IMR-90 (cell line): Measurements from ENCODE around the gene SOX8. TPM values are rescaled to one million over a fixed set of nuclear protein-coding genes. Genes with fewer than 3 reads are reported as not detected.

Experiments used
- ATAC-seq: fragments of 200-7000 bp; cut with Tn5 transposase; 2 replicates; pipeline ENCODE4 v1.9.1; 2020; ENCODE audit warnings: low read depth, mild to moderate bottlenecking, moderate library complexity
- BruUV-seq: library from RNA; stranded (reverse); fragments of 400-500 nt; replicated peaks from 2 replicates; lab custom pipeline; 2021; lab: Mats Ljungman, UMichigan
- CTCF ChIA-PET: fragments of 300-600 bp; formaldehyde crosslinking; extraction: SDS; loops from one replicate; lab custom pipeline; 2021; ENCODE audit warnings: antibody characterized with exemption; lab: Yijun Ruan, JAX
- POLR2A ChIA-PET: fragments of 300-600 bp; sonication (Branson Sonifier 250); formaldehyde crosslinking; loops from one replicate; lab custom pipeline; 2022; ENCODE audit warnings: antibody characterized with exemption; ENCODE audit not compliant: unreplicated experiment; lab: Charles Lee
- DNase-seq: peaks from one replicate; pipeline ENCODE4 v3.0.0; 2013
- H2AFZ ChIP-seq: replicated peaks from 2 replicates; pipeline ENCODE3; 2013; ENCODE audit warnings: low read length, mild to moderate bottlenecking; ENCODE audit not compliant: poor library complexity
- H2AK5ac ChIP-seq: 2 replicates; pipeline ENCODE4 v1.6.1; 2013; ENCODE audit warnings: low read depth, low read length, inconsistent platforms
- H2AK9ac ChIP-seq: replicated peaks from 2 replicates; pipeline ENCODE3; 2013; ENCODE audit warnings: mild to moderate bottlenecking, low read depth, low read length, moderate library complexity; ENCODE audit not compliant: poor library complexity
- H2BK120ac ChIP-seq: 2 replicates; pipeline ENCODE4 v1.6.1; 2013; ENCODE audit warnings: low read depth, low read length, inconsistent platforms
- H2BK15ac ChIP-seq: 3 replicates; pipeline ENCODE4 v1.6.1; 2013; ENCODE audit warnings: low read depth, low read length, inconsistent platforms
- H2BK20ac ChIP-seq: 2 replicates; pipeline ENCODE4 v1.6.1; 2013; ENCODE audit warnings: low read depth, mild to moderate bottlenecking, inconsistent platforms, low read length, moderate library complexity
- H2BK5ac ChIP-seq: 2 replicates; pipeline ENCODE4 v1.6.1; 2013; ENCODE audit warnings: mild to moderate bottlenecking, low read depth, low read length, inconsistent platforms; ENCODE audit not compliant: poor library complexity, severe bottlenecking
- H3K14ac ChIP-seq: replicated peaks from 2 replicates; pipeline ENCODE4 v1.6.1; 2013; ENCODE audit warnings: low read depth, low read length, inconsistent platforms
- H3K18ac ChIP-seq: 2 replicates; pipeline ENCODE4 v1.6.1; 2013; ENCODE audit warnings: low read depth, low read length, control low read depth
- H3K23ac ChIP-seq: 2 replicates; pipeline ENCODE4 v1.6.1; 2013; ENCODE audit warnings: low read depth, low read length, inconsistent platforms
- H3K27ac ChIP-seq: 2 replicates; pipeline ENCODE4 v1.5.1; 2013; ENCODE audit warnings: mild to moderate bottlenecking, control low read depth, low read length; ENCODE audit not compliant: insufficient read depth
- H3K27me3 ChIP-seq: 2 replicates; pipeline ENCODE4 v1.6.1; 2013; ENCODE audit warnings: low read length; ENCODE audit not compliant: control insufficient read depth, insufficient read depth
- H3K36me3 ChIP-seq: 2 replicates; pipeline ENCODE4 v1.6.1; 2013; ENCODE audit warnings: low read length, mixed read lengths; ENCODE audit not compliant: control insufficient read depth, insufficient read depth
- H3K4ac ChIP-seq: 2 replicates; pipeline ENCODE4 v1.6.1; 2013; ENCODE audit warnings: low read depth, low read length, inconsistent platforms
- H3K4me1 ChIP-seq: 2 replicates; pipeline ENCODE4 v1.6.1; 2013; ENCODE audit warnings: low read length, mixed read lengths; ENCODE audit not compliant: control insufficient read depth, insufficient read depth
- H3K4me2 ChIP-seq: 2 replicates; pipeline ENCODE4 v1.6.1; 2013; ENCODE audit warnings: low read depth, mild to moderate bottlenecking, control low read depth, low read length, moderate library complexity
- H3K4me3 ChIP-seq: 2 replicates; pipeline ENCODE4 v1.5.1; 2013; ENCODE audit warnings: low read depth, mild to moderate bottlenecking, control low read depth, low read length, moderate library complexity; ENCODE audit not compliant: insufficient read depth
- H3K56ac ChIP-seq: 2 replicates; pipeline ENCODE4 v1.6.1; 2013; ENCODE audit warnings: low read length, inconsistent platforms; ENCODE audit not compliant: insufficient read depth; ENCODE audit errors: extremely low read depth
- H3K79me1 ChIP-seq, 2 experiments: 2 replicates each; pipeline ENCODE4 v1.6.1; 2013; ENCODE audit warnings: low read length in 2 of 2, inconsistent platforms in 1 of 2, low read depth in 1 of 2
- H3K9ac ChIP-seq: 2 replicates; pipeline ENCODE4 v1.6.1; 2013; ENCODE audit warnings: low read depth, low read length, control low read depth
- H3K9me1 ChIP-seq: 2 replicates; pipeline ENCODE4 v1.6.1; 2013; ENCODE audit warnings: low read length, inconsistent platforms; ENCODE audit not compliant: insufficient read depth
- H3K9me3 ChIP-seq: 2 replicates; pipeline ENCODE4 v1.6.1; 2013; ENCODE audit warnings: low read length; ENCODE audit not compliant: control insufficient read depth, insufficient read depth
- H4K20me1 ChIP-seq: 2 replicates; pipeline ENCODE4 v1.6.1; 2013; ENCODE audit warnings: low read length, inconsistent platforms; ENCODE audit not compliant: insufficient read depth
- H4K5ac ChIP-seq: 2 replicates; pipeline ENCODE4 v1.6.1; 2013; ENCODE audit warnings: mild to moderate bottlenecking, low read depth, low read length, control low read depth
- H4K8ac ChIP-seq, 2 experiments: 2 replicates each; pipeline ENCODE4 v1.6.1; 2013; ENCODE audit warnings: low read depth in 2 of 2, low read length in 2 of 2, control low read depth in 1 of 2, inconsistent platforms in 1 of 2
- H4K91ac ChIP-seq: 2 replicates; pipeline ENCODE4 v1.6.1; 2013; ENCODE audit warnings: low read depth, low read length, inconsistent platforms; ENCODE audit not compliant: insufficient read depth
- BHLHE40 ChIP-seq: fragments of 150-350 bp; IDR thresholded peaks from 2 replicates; pipeline ENCODE4 v1.6.1; 2016; ENCODE audit warnings: mild to moderate bottlenecking, low read depth, low read length
- CEBPB ChIP-seq: IDR thresholded peaks from 2 replicates; pipeline ENCODE4 v1.6.1; 2012; ENCODE audit warnings: low read depth, low read length, improper control_type of control experiment
- CHD1 ChIP-seq: IDR thresholded peaks from 2 replicates; pipeline ENCODE4 v1.6.1; 2012; ENCODE audit warnings: low read depth, low read length, improper control_type of control experiment
- CTCF ChIP-seq: conservative IDR thresholded peaks from 2 replicates; pipeline ENCODE4 v1.5.1; 2012; ENCODE audit warnings: mild to moderate bottlenecking, low read depth, low read length, improper control_type of control experiment
- ELK1 ChIP-seq: fragments of 150-350 bp; IDR thresholded peaks from 2 replicates; pipeline ENCODE4 v1.6.1; 2016; ENCODE audit warnings: low read depth, mild to moderate bottlenecking, low read length, moderate library complexity, borderline replicate concordance
- FOS ChIP-seq: fragments of 150-350 bp; IDR thresholded peaks from 2 replicates; pipeline ENCODE4 v1.6.1; 2016; ENCODE audit warnings: low read depth, low read length
- MAFK ChIP-seq: IDR thresholded peaks from 2 replicates; pipeline ENCODE4 v1.6.1; 2012; ENCODE audit warnings: low read depth, low read length, improper control_type of control experiment
- MAZ ChIP-seq: IDR thresholded peaks from 2 replicates; pipeline ENCODE4 v1.6.1; 2012; ENCODE audit warnings: low read depth, mild to moderate bottlenecking, low read length, improper control_type of control experiment, moderate library complexity, borderline replicate concordance
- MXI1 ChIP-seq: IDR thresholded peaks from 2 replicates; pipeline ENCODE4 v1.6.1; 2012; ENCODE audit warnings: low read depth, mild to moderate bottlenecking, low read length, moderate library complexity, borderline replicate concordance
- NFE2L2 ChIP-seq: fragments of 150-350 bp; IDR thresholded peaks from 2 replicates; pipeline ENCODE4 v1.6.1; 2016; ENCODE audit warnings: low read depth, mild to moderate bottlenecking, low read length
- POLR2A ChIP-seq: IDR thresholded peaks from 2 replicates; pipeline ENCODE4 v1.6.1; 2012; ENCODE audit warnings: mild to moderate bottlenecking, low read depth, low read length
- RAD21 ChIP-seq: IDR thresholded peaks from 2 replicates; pipeline ENCODE4 v1.6.1; 2012; ENCODE audit warnings: low read length, improper control_type of control experiment
- RCOR1 ChIP-seq: IDR thresholded peaks from 2 replicates; pipeline ENCODE4 v1.6.1; 2012; ENCODE audit warnings: mild to moderate bottlenecking, low read length, improper control_type of control experiment; ENCODE audit not compliant: insufficient replicate concordance
- RFX5 ChIP-seq: IDR thresholded peaks from 2 replicates; pipeline ENCODE4 v1.8.0; 2012; ENCODE audit warnings: low read depth, mild to moderate bottlenecking, low read length, moderate library complexity
- SMC3 ChIP-seq: fragments of 150-350 bp; IDR thresholded peaks from 2 replicates; pipeline ENCODE4 v1.6.1; 2016; ENCODE audit warnings: low read depth, mild to moderate bottlenecking, antibody characterized with exemption, low read length, moderate library complexity
- WGBS, 2 experiments: methylation state at CpG; one replicate each; pipeline versions ENCODE4 v1.1.5 to v1.1.7; 2013; ENCODE audit warnings: missing lambda C conversion rate in 2 of 2; ENCODE audit not compliant: insufficient read length in 1 of 2; ENCODE audit errors: extremely low coverage in 2 of 2; 5-methylcytosine and 5-hydroxymethylcytosine counted together
- dilution Hi-C: fragments of 300-500 bp; cut with HindIII; formaldehyde crosslinking; loops from one replicate; pipeline ENCODE4 v1.14.3; 2018; ENCODE audit warnings: low sequenced_read_pairs; ENCODE audit not compliant: unreplicated experiment
- in situ Hi-C: fragments of 300-500 bp; cut with MboI; formaldehyde crosslinking; loops from 3 replicates; pipeline ENCODE4 v1.14.3; 2019; ENCODE audit warnings: low sequenced_read_pairs, inconsistent platforms, mixed read lengths
- intact Hi-C: fragments of 100-400 bp; cut with micrococcal nuclease; formaldehyde crosslinking; loops from 2 replicates; pipeline ENCODE4 v1.10.0; 2022
- polyA plus RNA-seq, 3 experiments: library from polyadenylated mRNA; depleted of rRNA; stranded (reverse); fragments of >200 nt; gene quantifications; 2 replicates each; pipeline ENCODE4 v1.2.3, GENCODE V29; 2012; ENCODE audit warnings: low replicate concordance in 1 of 3
- total RNA-seq: library from RNA; depleted of rRNA; stranded (reverse); fragments of >200 nt; gene quantifications from 2 replicates; pipeline ENCODE4 v1.2.3, GENCODE V29; 2012
- TF ChIP-seq, protein P1 (sequence below): fragments of 150-350 bp; IDR thresholded peaks from 2 replicates; pipeline ENCODE4 v1.6.1; 2017; ENCODE audit warnings: mild to moderate bottlenecking, antibody characterized with exemption, low read length, low read depth

SOX8 gene
- total and polyA plus RNA-seq, 2 of the 4 experiments (the other 2 are of a cell fraction): under 0.01 to 0.26 TPM

GRCh38 chr16:1005286-1005685 is 23.7 kb downstream of the SOX8 start:
- no peak for ATAC-seq
- WGBS, 2 experiments: 81% methylated on average over 6 of the region's 11 CpGs; no CpG with 5 or more reads in 1 of the 2 experiments
- H2AFZ ChIP-seq: no peak overlapping the region
- H3K9me1 ChIP-seq: no peaks in the 10 kb centered on the region
- H3K4ac ChIP-seq: no peak overlapping the region
- peaks cover 7% of the 10 kb centered on the region for H3K4me1 ChIP-seq
- H3K56ac ChIP-seq: no peak overlapping the region
- no TSS peak for BruUV-seq
- no peaks in the 10 kb centered on the region for H3K79me1 ChIP-seq
- H3K23ac ChIP-seq: no peak overlapping the region
- H4K8ac ChIP-seq: no peak overlapping the region
- in situ Hi-C loops (no loop called here), intact Hi-C loops (no loop called here), dilution Hi-C loops (no loop called here)
- no peak overlapping the region for H3K4me3 ChIP-seq
- ChIA-PET CTCF (no interaction called here), POLR2A (no interaction called here)
- H3K4me2 ChIP-seq: no peak overlapping the region
- no peak overlapping the region for H2AK9ac ChIP-seq
- no peak overlapping the region for H3K9ac ChIP-seq
- H2BK20ac ChIP-seq: no peak overlapping the region
- H2BK15ac ChIP-seq: no peak overlapping the region
- no peak overlapping the region for H2BK120ac ChIP-seq
- no peak overlapping the region for H3K14ac ChIP-seq
- H3K27ac ChIP-seq: no peak overlapping the region
- H3K27me3 ChIP-seq: peaks cover 49% of the 10 kb centered on the region; the same call in 1 of the 2 replicates
- no peak overlapping the region for H3K18ac ChIP-seq
- no peaks in the 10 kb centered on the region; the same call in 1 of the 2 replicates for H4K20me1 ChIP-seq
- DNase-seq: no peak
- H3K9me3 ChIP-seq: peaks cover 5% of the 10 kb centered on the region
- no peak overlapping the region for H2AK5ac ChIP-seq
- TF ChIP-seq POLR2A: no peak
- no peak for TF ChIP-seq RAD21
- TF ChIP-seq CEBPB: no peak
- TF ChIP-seq MAFK: no peak
- TF ChIP-seq MXI1: no peak
- no peak for TF ChIP-seq RCOR1
- no peak for TF ChIP-seq RFX5
- no peak for TF ChIP-seq FOS
- no peak for TF ChIP-seq SMC3
- TF ChIP-seq, protein P1, sequence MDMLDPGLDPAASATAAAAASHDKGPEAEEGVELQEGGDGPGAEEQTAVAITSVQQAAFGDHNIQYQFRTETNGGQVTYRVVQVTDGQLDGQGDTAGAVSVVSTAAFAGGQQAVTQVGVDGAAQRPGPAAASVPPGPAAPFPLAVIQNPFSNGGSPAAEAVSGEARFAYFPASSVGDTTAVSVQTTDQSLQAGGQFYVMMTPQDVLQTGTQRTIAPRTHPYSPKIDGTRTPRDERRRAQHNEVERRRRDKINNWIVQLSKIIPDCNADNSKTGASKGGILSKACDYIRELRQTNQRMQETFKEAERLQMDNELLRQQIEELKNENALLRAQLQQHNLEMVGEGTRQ: no peak
- no peak for TF ChIP-seq ELK1
- no peak for TF ChIP-seq BHLHE40
- no peak for TF ChIP-seq NFE2L2
- TF ChIP-seq CHD1: no peak
- TF ChIP-seq MAZ: no peak
- no peak for TF ChIP-seq CTCF
- H3K36me3 ChIP-seq: no peaks in the 10 kb centered on the region
- no peak overlapping the region for H4K5ac ChIP-seq
- no peak overlapping the region for H4K91ac ChIP-seq
- H2BK5ac ChIP-seq: no peak overlapping the region
